HG03280 (cell line): Measurements from ENCODE around the gene BICC1.
"Not testable (repeated sequence)": the region's sequence is repeated elsewhere in the genome, so short reads cannot be mapped to it uniquely, and the experiment has no call there.

Experiments used
- ATAC-seq: cut with Tn5 transposase; IDR thresholded peaks from one replicate; pipeline ENCODE4 v1.9.1; 2021; ENCODE audit warnings: mild to moderate bottlenecking, moderate library complexity; ENCODE audit not compliant: unreplicated experiment

Gene BICC1

GRCh38 chr10:58844680-58845079 is 332.0 kb downstream of the BICC1 start:
- no peak for ATAC-seq

GRCh38 chr10:58846856-58847255 is 334.2 kb downstream of the BICC1 start:
- no peak for ATAC-seq

- ATAC-seq = no peak
These were observed 338.9 kb downstream of the BICC1 start for GRCh38 chr10:58851606-58852005.

GRCh38 chr10:58853668-58854067 is 341.0 kb downstream of the BICC1 start:
- no peak for ATAC-seq

GRCh38 chr10:58854811-58855210 is 342.1 kb downstream of the BICC1 start:
- no peak for ATAC-seq

GRCh38 chr10:58856508-58857240 is 344.0 kb downstream of the BICC1 start:
- ATAC-seq = no peak

GRCh38 chr10:58857251-58857805 is 344.7 kb downstream of the BICC1 start:
- ATAC-seq = no peak

GRCh38 chr10:58858123-58858522 is 345.5 kb downstream of the BICC1 start:
- ATAC-seq = not testable (repeated sequence)

- ATAC-seq = no peak
These were observed 346.9 kb downstream of the BICC1 start for GRCh38 chr10:58859526-58859925.

GRCh38 chr10:58867683-58868082 is 355.0 kb downstream of the BICC1 start:
- ATAC-seq = peak; percentile 55

- ATAC-seq = no peak
These were observed 356.2 kb downstream of the BICC1 start for GRCh38 chr10:58868736-58869435.

GRCh38 chr10:58870070-58870469 is 357.4 kb downstream of the BICC1 start:
- no peak for ATAC-seq

GRCh38 chr10:58873161-58873560 is 360.5 kb downstream of the BICC1 start:
- ATAC-seq = no peak
